ENCODE data around the gene CTBP2. TPM values are rescaled to one million over a fixed set of nuclear protein-coding genes. Genes with fewer than 3 reads are reported as not detected.

The CTBP2 gene
- total and polyA plus RNA-seq, 2 donors from 2014 or later = 33.1 to 111 TPM

DNA sequence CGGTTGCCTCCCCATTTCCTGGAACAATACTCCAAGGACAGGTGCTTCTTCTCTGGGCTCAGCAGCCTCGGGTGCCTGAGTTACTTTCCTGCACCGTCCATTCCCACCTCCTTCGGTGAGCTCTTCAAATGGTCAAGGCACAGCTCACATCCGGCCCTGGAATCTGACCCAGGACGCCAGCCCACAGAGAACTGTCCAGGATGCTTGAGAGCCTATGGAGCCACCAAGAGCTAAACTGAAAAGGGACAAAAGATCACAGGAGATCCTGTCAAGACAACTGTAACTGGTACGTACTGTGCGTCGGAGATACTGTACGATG, 72.5 kb downstream of the CTBP2 start:
- TF ChIP-seq, protein P1, sequence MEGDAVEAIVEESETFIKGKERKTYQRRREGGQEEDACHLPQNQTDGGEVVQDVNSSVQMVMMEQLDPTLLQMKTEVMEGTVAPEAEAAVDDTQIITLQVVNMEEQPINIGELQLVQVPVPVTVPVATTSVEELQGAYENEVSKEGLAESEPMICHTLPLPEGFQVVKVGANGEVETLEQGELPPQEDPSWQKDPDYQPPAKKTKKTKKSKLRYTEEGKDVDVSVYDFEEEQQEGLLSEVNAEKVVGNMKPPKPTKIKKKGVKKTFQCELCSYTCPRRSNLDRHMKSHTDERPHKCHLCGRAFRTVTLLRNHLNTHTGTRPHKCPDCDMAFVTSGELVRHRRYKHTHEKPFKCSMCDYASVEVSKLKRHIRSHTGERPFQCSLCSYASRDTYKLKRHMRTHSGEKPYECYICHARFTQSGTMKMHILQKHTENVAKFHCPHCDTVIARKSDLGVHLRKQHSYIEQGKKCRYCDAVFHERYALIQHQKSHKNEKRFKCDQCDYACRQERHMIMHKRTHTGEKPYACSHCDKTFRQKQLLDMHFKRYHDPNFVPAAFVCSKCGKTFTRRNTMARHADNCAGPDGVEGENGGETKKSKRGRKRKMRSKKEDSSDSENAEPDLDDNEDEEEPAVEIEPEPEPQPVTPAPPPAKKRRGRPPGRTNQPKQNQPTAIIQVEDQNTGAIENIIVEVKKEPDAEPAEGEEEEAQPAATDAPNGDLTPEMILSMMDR (IDR thresholded peaks at IDR 0.05; ENCODE audit: borderline replicate concordance, extremely low read depth, insufficient read depth) = no peak
- Histone ChIP-seq H3K4me3 (ENCODE audit: low read length in 3 of 3) (no peak overlapping the region), H3K4me1 (ENCODE audit: control insufficient read depth in 2 of 3, insufficient read depth in 2 of 3, low read depth in 1 of 3, low read length in 3 of 3) (peaks cover 3 to 32% (median 27%) of the 10 kb centered on the region in 3 donors), H3K9ac (ENCODE audit: low read length in 3 of 3) (no peak overlapping the region), H3K27ac (ENCODE audit: low read depth in 2 of 2, low read length in 2 of 2) (no peak overlapping the region), H3K27me3 (ENCODE audit: control insufficient read depth, insufficient read depth, low read length) (no peaks in the 10 kb centered on the region), H3K36me3 (ENCODE audit: control insufficient read depth in 2 of 3, insufficient read depth in 3 of 3, low read length in 3 of 3) (peaks cover 0 to 9% (median 6%) of the 10 kb centered on the region in 3 donors), H3K9me3 (ENCODE audit: control insufficient read depth in 2 of 3, insufficient read depth in 1 of 3, low read length in 3 of 3) (no peaks in the 10 kb centered on the region)
- intact Hi-C loops (cut with DNase I) = no loop called here
- DNase-seq (no peak), FAIRE-seq (no peak)

DNA sequence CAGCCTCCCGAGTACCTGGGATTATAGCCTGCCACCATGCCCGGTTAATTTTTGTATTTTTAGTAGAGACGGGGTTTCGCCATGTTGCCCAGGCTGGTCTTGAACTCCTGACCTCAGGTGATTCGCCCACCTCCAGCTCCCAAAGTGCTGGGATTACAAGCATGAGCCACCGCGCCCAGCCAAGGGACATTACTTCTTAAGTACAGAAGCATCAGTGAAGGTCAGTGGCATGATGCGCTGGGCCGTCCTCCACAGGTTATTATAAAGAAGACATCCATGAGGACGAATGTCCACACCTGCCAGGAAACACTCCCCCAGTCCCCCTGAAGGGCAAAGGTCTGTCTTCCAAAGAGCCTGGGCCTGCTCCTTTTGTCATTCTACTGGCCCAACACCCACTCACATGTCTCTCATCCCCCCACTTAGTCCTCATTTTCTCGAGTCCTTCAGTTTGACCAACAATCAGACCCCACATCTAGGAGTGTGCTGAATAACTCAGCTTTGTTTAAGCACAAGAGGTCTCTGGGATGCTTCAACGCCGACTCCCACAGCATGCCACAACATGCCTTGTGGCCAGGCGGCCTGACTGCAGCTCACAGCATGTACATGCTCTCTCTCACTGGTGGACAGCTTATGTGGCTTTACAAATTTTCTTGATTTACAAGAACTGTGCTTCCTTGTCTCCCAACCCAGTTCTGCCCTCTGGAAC, 73.0 kb downstream of the CTBP2 start:
- TF ChIP-seq, protein P1 (IDR thresholded peaks at IDR 0.05; ENCODE audit: borderline replicate concordance, extremely low read depth, insufficient read depth) = no peak
- DNase-seq (no peak), FAIRE-seq (no peak)
- H3K27me3 ChIP-seq (ENCODE audit: control insufficient read depth, insufficient read depth, low read length) = no peaks in the 10 kb centered on the region
- no peaks in the 10 kb centered on the region for H3K9me3 ChIP-seq (ENCODE audit: control insufficient read depth in 2 of 3, insufficient read depth in 1 of 3, low read length in 3 of 3)
- peaks cover 0 to 9% (median 6%) of the 10 kb centered on the region in 3 donors for H3K36me3 ChIP-seq (ENCODE audit: control insufficient read depth in 2 of 3, insufficient read depth in 3 of 3, low read length in 3 of 3)
- H3K9ac ChIP-seq (ENCODE audit: low read length in 3 of 3) = no peak overlapping the region
- H3K4me3 ChIP-seq (ENCODE audit: low read length in 3 of 3) = no peak overlapping the region
- intact Hi-C loops (cut with DNase I) = no loop called here
- H3K27ac ChIP-seq (ENCODE audit: low read depth in 2 of 2, low read length in 2 of 2) = no peak overlapping the region
- H3K4me1 ChIP-seq (ENCODE audit: control insufficient read depth in 2 of 3, insufficient read depth in 2 of 3, low read depth in 1 of 3, low read length in 3 of 3) = peaks cover 3 to 32% (median 30%) of the 10 kb centered on the region in 3 donors

DNA sequence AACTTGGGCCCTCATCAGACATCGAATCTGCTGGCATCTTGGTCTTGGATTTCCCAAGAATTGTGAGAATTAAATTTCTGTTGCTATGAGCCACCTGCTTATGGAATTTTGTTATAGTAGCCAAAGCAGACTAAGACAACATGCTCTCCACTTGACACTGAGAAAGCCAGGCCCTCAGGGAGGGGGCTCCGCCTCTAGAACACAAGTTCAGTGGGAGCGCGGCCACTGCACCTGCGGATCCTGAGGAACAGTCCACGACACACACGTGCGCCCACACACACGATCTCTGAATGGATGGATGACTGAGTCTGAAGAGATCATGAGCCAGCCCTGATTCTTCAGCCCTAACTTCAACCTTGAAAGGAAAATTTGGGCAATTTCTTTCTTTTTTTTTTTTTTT, 73.7 kb downstream of the CTBP2 start:
- Histone ChIP-seq H3K9ac (ENCODE audit: low read length in 3 of 3) (no peak overlapping the region), H3K9me3 (ENCODE audit: control insufficient read depth in 2 of 3, insufficient read depth in 1 of 3, low read length in 3 of 3) (no peaks in the 10 kb centered on the region), H3K27me3 (ENCODE audit: control insufficient read depth, insufficient read depth, low read length) (no peaks in the 10 kb centered on the region), H3K4me3 (ENCODE audit: low read length in 3 of 3) (no peak overlapping the region), H3K36me3 (ENCODE audit: control insufficient read depth in 2 of 3, insufficient read depth in 3 of 3, low read length in 3 of 3) (peaks cover 0 to 9% (median 6%) of the 10 kb centered on the region in 3 donors), H3K27ac (ENCODE audit: low read depth in 2 of 2, low read length in 2 of 2) (no peak overlapping the region), H3K4me1 (ENCODE audit: control insufficient read depth in 2 of 3, insufficient read depth in 2 of 3, low read depth in 1 of 3, low read length in 3 of 3) (peaks cover 3 to 36% (median 35%) of the 10 kb centered on the region in 3 donors)
- FAIRE-seq = no peak
- DNase-seq = no peak
- TF ChIP-seq, protein P1 (IDR thresholded peaks at IDR 0.05; ENCODE audit: borderline replicate concordance, extremely low read depth, insufficient read depth) = no peak
- intact Hi-C loops (cut with DNase I) = no loop called here

All from kidney (tissue), 14 donors.